K562 (cell line): Measurements from ENCODE around the gene C17orf50. TPM values are rescaled to one million over a fixed set of nuclear protein-coding genes. Genes with fewer than 3 reads are reported as not detected.

Source experiments
- ATAC-seq: fragments of 200-7000 bp; cut with Tn5 transposase; 3 replicates; pipeline ENCODE4 v1.9.1; 2020; ENCODE audit warnings: moderate library complexity
- BruUV-seq: library from RNA; stranded (reverse); fragments of 400-500 nt; replicated peaks from 2 replicates; lab custom pipeline; 2021; lab: Mats Ljungman, UMichigan
- CTCF ChIA-PET: fragments of 300-600 bp; formaldehyde crosslinking; extraction: SDS; loops from one replicate; lab custom pipeline; 2021; ENCODE audit warnings: low intra/inter-chr PET ratio; lab: Yijun Ruan, JAX
- POLR2A ChIA-PET: fragments of 300-600, 350-650 bp; sonication (Branson Sonifier 250); formaldehyde crosslinking; extraction: SDS; loops from one replicate; lab custom pipeline; 2021; ENCODE audit warnings: antibody characterized with exemption, inconsistent platforms; lab: Yijun Ruan, JAX
- DNase-seq, 4 experiments: peaks; one replicate each; pipeline versions ENCODE4 v3.0.0 to v3.0.0-alpha.2; 2011 to 2018; ENCODE audit warnings: low spot score in 3 of 4, mixed read lengths in 3 of 4; ENCODE audit errors: extremely low read depth in 1 of 4
- FAIRE-seq: peaks from 2 replicates; lab custom pipeline; 2011; peaks lifted over from hg19 to GRCh38; lab: Jason Lieb, UNC
- H2AFZ ChIP-seq: 2 replicates; pipeline ENCODE4 v1.6.0; 2011; ENCODE audit warnings: low read depth, low read length, control low read depth, inconsistent platforms
- H3K27ac ChIP-seq: fragments of 200-600 bp; 3 replicates; pipeline ENCODE4 v1.8.0; 2011; ENCODE audit warnings: low read depth, mild to moderate bottlenecking, control low read depth, inconsistent platforms, low read length, moderate library complexity, mixed read lengths; ENCODE audit errors: extremely low read depth
- H3K27me3 ChIP-seq, 2 experiments: fragments of 300-600 bp in 1 of 2; 2 replicates in 1 of 2; 3 replicates in 1 of 2; pipeline versions ENCODE4 v1.6.0 to v1.8.0; 2011; ENCODE audit warnings: inconsistent platforms in 2 of 2, low read length in 2 of 2, mild to moderate bottlenecking in 1 of 2, mixed read lengths in 1 of 2, moderate library complexity in 1 of 2; ENCODE audit not compliant: control insufficient read depth in 2 of 2, insufficient read depth in 2 of 2
- H3K36me3 ChIP-seq: fragments of 300-600 bp; 3 replicates; pipeline ENCODE4 v1.8.0; 2011; ENCODE audit warnings: mild to moderate bottlenecking, low read length, inconsistent platforms; ENCODE audit not compliant: control insufficient read depth, insufficient read depth
- H3K4me1 ChIP-seq, 2 experiments: fragments of 200-600 bp in 1 of 2; replicated peaks in 1 of 2; 2 replicates in 1 of 2; 3 replicates in 1 of 2; pipeline versions ENCODE4 v1.5.1 to v1.8.0; 2011; ENCODE audit warnings: inconsistent platforms in 2 of 2, low read length in 2 of 2, mild to moderate bottlenecking in 1 of 2, mixed read lengths in 1 of 2, moderate library complexity in 1 of 2; ENCODE audit not compliant: control insufficient read depth in 2 of 2, insufficient read depth in 2 of 2
- H3K4me2 ChIP-seq: 2 replicates; pipeline ENCODE4 v1.6.1; 2011; ENCODE audit warnings: low read length, control low read depth, inconsistent platforms, mixed read lengths; ENCODE audit not compliant: insufficient read depth
- H3K4me3 ChIP-seq: fragments of 200-600 bp; sonication (generic), shearing (Covaris generic); 2 replicates; pipeline ENCODE4 v1.5.1; 2016; ENCODE audit warnings: control low read depth, inconsistent platforms
- H3K79me2 ChIP-seq: fragments of 200-600 bp; 3 replicates; pipeline ENCODE4 v1.8.0; 2011; ENCODE audit warnings: low read length, inconsistent platforms; ENCODE audit not compliant: control insufficient read depth, insufficient read depth
- H3K9ac ChIP-seq, 2 experiments: 2 replicates each; pipeline versions ENCODE4 v1.6.0 to v1.6.1; 2011; ENCODE audit warnings: low read depth in 2 of 2, low read length in 2 of 2, control low read depth in 1 of 2, inconsistent platforms in 1 of 2, mild to moderate bottlenecking in 1 of 2, mixed read lengths in 1 of 2; ENCODE audit not compliant: insufficient read depth in 1 of 2
- H3K9me1 ChIP-seq: one replicate; pipeline ENCODE4 v1.6.0; 2011; ENCODE audit warnings: inconsistent platforms, mild to moderate bottlenecking, low read length, moderate library complexity; ENCODE audit not compliant: control insufficient read depth, insufficient read depth
- H3K9me3 ChIP-seq: replicated peaks from 2 replicates; pipeline ENCODE4 v1.5.1; 2011; ENCODE audit warnings: low read depth, low read length, inconsistent platforms; ENCODE audit not compliant: control insufficient read depth, insufficient read depth
- H4K20me1 ChIP-seq: replicated peaks from 2 replicates; pipeline ENCODE4 v1.6.1; 2011; ENCODE audit warnings: low read length, inconsistent platforms, mixed read lengths; ENCODE audit not compliant: control insufficient read depth, insufficient read depth
- BHLHE40 ChIP-seq: IDR thresholded peaks from 2 replicates; pipeline ENCODE4 v1.6.1; 2011; ENCODE audit warnings: low read length, improper control_type of control experiment
- JUN ChIP-seq, 2 experiments: sonication (generic) in 1 of 2; formaldehyde crosslinking in 1 of 2; IDR thresholded peaks; 2 replicates each; pipeline versions ENCODE4 v1.6.1 to v1.8.0; 2012 to 2022; ENCODE audit warnings: borderline replicate concordance in 2 of 2, mild to moderate bottlenecking in 2 of 2, improper control_type of control experiment in 1 of 2, low read depth in 1 of 2, low read length in 1 of 2, missing genetic modification reagents in 1 of 2
- NFE2 ChIP-seq: IDR thresholded peaks from 2 replicates; pipeline ENCODE4 v1.6.1; 2014; ENCODE audit warnings: antibody characterized with exemption, low read depth
- RAD51 ChIP-seq: fragments of 450-650 bp; IDR thresholded peaks from 2 replicates; pipeline ENCODE4 v1.7.1; 2016; ENCODE audit warnings: low read depth, mild to moderate bottlenecking, borderline replicate concordance
- SIN3B ChIP-seq: fragments of 450-650 bp; IDR thresholded peaks from 2 replicates; pipeline ENCODE4 v1.6.1; 2017; ENCODE audit warnings: low read depth, mild to moderate bottlenecking, moderate library complexity
- SMC3 ChIP-seq: conservative IDR thresholded peaks from 2 replicates; pipeline ENCODE4 v1.6.1; 2011; ENCODE audit warnings: low read depth, low read length, improper control_type of control experiment; ENCODE audit not compliant: insufficient read depth
- STAG1 ChIP-seq: sonication (generic); formaldehyde crosslinking; IDR thresholded peaks from 2 replicates; pipeline ENCODE4 v1.5.0; 2020; ENCODE audit warnings: missing genetic modification reagents, borderline replicate concordance
- ZBED1 ChIP-seq: IDR thresholded peaks from 2 replicates; pipeline ENCODE4 v1.6.1; 2014
- ZC3H4 ChIP-seq: sonication (generic); formaldehyde crosslinking; IDR thresholded peaks from 2 replicates; pipeline ENCODE4 v1.9.0; 2021; ENCODE audit warnings: missing genetic modification reagents, borderline replicate concordance
- ZNF175 ChIP-seq: fragments of 200-800 bp; sonication (Bioruptor generic); IDR thresholded peaks from 2 replicates; pipeline ENCODE4 v1.6.1; 2016; ENCODE audit warnings: low read depth, mild to moderate bottlenecking, missing genetic modification characterization, missing compliant biosample characterization
- WGBS: fragments of 100-300 bp; shearing (Covaris generic); methylation state at CpG from one replicate; pipeline ENCODE4 v1.1.6; 2016; ENCODE audit warnings: low coverage, mixed read lengths; ENCODE audit not compliant: insufficient coverage; ENCODE audit errors: missing lambda C conversion rate; 5-methylcytosine and 5-hydroxymethylcytosine counted together
- in situ Hi-C: fragments of 300-500 bp; cut with MboI; formaldehyde crosslinking; loops from 4 replicates; pipeline ENCODE4 v1.15.0; 2018; ENCODE audit warnings: inconsistent platforms, mixed read lengths
- intact Hi-C: fragments of 100-400 bp; cut with micrococcal nuclease; formaldehyde crosslinking; loops from 2 replicates; pipeline ENCODE4 v1.14.2; 2022
- polyA plus RNA-seq, 8 experiments: library from polyadenylated mRNA; depleted of rRNA in 4 of 8; stranded (reverse) in 5 of 8; unstranded in 3 of 8; fragments of >200 nt; fragmentation: Nextera tagmentation in 2 of 8; fragmentation: Illumina TruSeq in 1 of 8; extraction: Ambion mirVana in 2 of 8; extraction: Trizol in 1 of 8; gene quantifications; 2 replicates each; pipeline versions ENCODE4 v1.2.1 to v1.2.3, GENCODE V29; 2011 to 2014; ENCODE audit warnings: inconsistent platforms in 1 of 8, missing spikeins in 1 of 8
- total RNA-seq, 7 experiments: library from RNA; depleted of rRNA in 6 of 7; stranded (reverse); fragments of >200 nt in 6 of 7; fragmentation: Illumina TruSeq in 2 of 7; extraction: Trizol in 2 of 7; gene quantifications; 2 replicates each; pipeline versions ENCODE4 v1.2.1 to v1.2.3, GENCODE V29; 2011 to 2021; ENCODE audit warnings: low replicate concordance in 1 of 7
- TF ChIP-seq, protein P1 (sequence below): fragments of 450-650 bp; IDR thresholded peaks from 2 replicates; pipeline ENCODE4 v1.6.1; 2016; ENCODE audit warnings: mild to moderate bottlenecking
- TF ChIP-seq, protein P2 (sequence below): fragments of 450-650 bp; IDR thresholded peaks from 2 replicates; pipeline ENCODE4 v1.6.1; 2018; ENCODE audit not compliant: partially characterized antibody
- TF ChIP-seq, protein P3 (sequence below): IDR thresholded peaks from 2 replicates; pipeline ENCODE4 v1.6.1; 2016; ENCODE audit warnings: missing genetic modification characterization, missing compliant biosample characterization

C17orf50 gene
- total and polyA plus RNA-seq, 9 of the 15 experiments (the other 6 are each of a cell fraction or from before 2014, with no cell fraction given): not detected

DNA sequence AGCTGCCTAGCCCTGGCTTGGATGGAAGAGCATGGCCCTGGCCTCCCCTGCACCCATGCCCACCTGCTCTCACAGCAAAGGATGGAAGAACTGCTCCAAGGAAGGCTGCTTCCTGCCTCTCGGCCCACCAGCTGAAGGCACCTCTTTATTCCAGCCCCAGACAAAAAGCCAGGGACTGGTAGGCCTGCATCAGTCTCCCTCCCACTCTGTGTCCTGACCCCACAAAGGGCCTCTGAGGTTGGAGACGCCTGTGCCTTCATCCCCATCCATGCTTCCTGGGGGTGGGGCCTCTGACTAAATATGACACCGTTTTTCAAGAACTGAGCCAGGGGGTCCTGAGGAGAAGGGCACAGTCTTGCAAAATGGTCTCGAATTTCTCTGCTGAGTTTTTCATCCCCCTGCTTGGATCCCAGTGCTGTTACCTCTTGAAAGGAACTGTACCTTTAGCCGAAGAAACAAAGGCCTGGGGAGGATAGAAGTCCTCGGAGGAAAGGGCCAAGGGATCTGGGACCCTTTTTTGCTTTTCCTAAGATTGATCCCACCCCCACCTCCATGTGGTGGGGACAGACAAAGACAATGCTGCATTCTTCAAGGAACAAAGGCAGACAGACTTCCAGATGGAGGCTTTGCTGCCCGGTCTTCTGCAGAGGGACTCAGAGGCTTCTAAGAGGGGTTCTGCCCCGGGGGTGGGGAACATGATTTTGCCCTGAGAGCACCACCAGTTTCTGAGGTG lies 5.2 kb downstream of the C17orf50 start:
- Histone ChIP-seq H3K9me1 (peaks cover 3% of the 10 kb centered on the region), H2AFZ (no peak overlapping the region), H3K27ac (no peak overlapping the region), H4K20me1 (no peaks in the 10 kb centered on the region), H3K4me3 (no peak overlapping the region), H3K36me3 (no peaks in the 10 kb centered on the region), H3K9ac (no peak overlapping the region), H3K4me1 (peaks cover 0 to 22% of the 10 kb centered on the region in 2 experiments; a peak in 3 of 5 replicates), H3K4me2 (no peak overlapping the region), H3K9me3 (no peaks in the 10 kb centered on the region), H3K79me2 (no peaks in the 10 kb centered on the region), H3K27me3 (peaks cover 28 to 72% of the 10 kb centered on the region in 2 experiments; a peak in 4 of 5 replicates)
- DNase-seq: no peak
- FAIRE-seq: no peak
- no TSS peak for BruUV-seq
- WGBS: 4% methylated on average over 8 of the region's 8 CpGs
- in situ Hi-C loops (loop anchor here (5.0 kb wide), 1 partner anchor 41 kb away; the partner anchor contains the start of gene TAF15), intact Hi-C loops (loop anchor here (10.0 kb wide), 1 partner anchor 179 kb away; the partner anchor contains the start of gene LYZL6)
- TF ChIP-seq RAD51: no peak
- TF ChIP-seq, protein P1, sequence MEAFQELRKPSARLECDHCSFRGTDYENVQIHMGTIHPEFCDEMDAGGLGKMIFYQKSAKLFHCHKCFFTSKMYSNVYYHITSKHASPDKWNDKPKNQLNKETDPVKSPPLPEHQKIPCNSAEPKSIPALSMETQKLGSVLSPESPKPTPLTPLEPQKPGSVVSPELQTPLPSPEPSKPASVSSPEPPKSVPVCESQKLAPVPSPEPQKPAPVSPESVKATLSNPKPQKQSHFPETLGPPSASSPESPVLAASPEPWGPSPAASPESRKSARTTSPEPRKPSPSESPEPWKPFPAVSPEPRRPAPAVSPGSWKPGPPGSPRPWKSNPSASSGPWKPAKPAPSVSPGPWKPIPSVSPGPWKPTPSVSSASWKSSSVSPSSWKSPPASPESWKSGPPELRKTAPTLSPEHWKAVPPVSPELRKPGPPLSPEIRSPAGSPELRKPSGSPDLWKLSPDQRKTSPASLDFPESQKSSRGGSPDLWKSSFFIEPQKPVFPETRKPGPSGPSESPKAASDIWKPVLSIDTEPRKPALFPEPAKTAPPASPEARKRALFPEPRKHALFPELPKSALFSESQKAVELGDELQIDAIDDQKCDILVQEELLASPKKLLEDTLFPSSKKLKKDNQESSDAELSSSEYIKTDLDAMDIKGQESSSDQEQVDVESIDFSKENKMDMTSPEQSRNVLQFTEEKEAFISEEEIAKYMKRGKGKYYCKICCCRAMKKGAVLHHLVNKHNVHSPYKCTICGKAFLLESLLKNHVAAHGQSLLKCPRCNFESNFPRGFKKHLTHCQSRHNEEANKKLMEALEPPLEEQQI: no peak
- TF ChIP-seq SMC3: no peak
- no peak for TF ChIP-seq BHLHE40
- TF ChIP-seq, protein P2, sequence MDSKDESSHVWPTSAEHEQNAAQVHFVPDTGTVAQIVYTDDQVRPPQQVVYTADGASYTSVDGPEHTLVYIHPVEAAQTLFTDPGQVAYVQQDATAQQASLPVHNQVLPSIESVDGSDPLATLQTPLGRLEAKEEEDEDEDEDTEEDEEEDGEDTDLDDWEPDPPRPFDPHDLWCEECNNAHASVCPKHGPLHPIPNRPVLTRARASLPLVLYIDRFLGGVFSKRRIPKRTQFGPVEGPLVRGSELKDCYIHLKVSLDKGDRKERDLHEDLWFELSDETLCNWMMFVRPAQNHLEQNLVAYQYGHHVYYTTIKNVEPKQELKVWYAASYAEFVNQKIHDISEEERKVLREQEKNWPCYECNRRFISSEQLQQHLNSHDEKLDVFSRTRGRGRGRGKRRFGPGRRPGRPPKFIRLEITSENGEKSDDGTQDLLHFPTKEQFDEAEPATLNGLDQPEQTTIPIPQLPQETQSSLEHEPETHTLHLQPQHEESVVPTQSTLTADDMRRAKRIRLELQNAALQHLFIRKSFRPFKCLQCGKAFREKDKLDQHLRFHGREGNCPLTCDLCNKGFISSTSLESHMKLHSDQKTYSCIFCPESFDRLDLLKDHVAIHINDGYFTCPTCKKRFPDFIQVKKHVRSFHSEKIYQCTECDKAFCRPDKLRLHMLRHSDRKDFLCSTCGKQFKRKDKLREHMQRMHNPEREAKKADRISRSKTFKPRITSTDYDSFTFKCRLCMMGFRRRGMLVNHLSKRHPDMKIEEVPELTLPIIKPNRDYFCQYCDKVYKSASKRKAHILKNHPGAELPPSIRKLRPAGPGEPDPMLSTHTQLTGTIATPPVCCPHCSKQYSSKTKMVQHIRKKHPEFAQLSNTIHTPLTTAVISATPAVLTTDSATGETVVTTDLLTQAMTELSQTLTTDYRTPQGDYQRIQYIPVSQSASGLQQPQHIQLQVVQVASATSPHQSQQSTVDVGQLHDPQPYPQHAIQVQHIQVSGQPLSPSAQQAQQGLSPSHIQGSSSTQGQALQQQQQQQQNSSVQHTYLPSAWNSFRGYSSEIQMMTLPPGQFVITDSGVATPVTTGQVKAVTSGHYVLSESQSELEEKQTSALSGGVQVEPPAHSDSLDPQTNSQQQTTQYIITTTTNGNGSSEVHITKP: no peak
- TF ChIP-seq, protein P3, sequence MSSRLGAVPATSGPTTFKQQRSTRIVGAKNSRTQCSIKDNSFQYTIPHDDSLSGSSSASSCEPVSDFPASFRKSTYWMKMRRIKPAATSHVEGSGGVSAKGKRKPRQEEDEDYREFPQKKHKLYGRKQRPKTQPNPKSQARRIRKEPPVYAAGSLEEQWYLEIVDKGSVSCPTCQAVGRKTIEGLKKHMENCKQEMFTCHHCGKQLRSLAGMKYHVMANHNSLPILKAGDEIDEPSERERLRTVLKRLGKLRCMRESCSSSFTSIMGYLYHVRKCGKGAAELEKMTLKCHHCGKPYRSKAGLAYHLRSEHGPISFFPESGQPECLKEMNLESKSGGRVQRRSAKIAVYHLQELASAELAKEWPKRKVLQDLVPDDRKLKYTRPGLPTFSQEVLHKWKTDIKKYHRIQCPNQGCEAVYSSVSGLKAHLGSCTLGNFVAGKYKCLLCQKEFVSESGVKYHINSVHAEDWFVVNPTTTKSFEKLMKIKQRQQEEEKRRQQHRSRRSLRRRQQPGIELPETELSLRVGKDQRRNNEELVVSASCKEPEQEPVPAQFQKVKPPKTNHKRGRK (tag): no peak
- TF ChIP-seq ZNF175 (CRISPR knock-in tag): no peak
- no peak for TF ChIP-seq JUN (IDR thresholded peaks at IDR 0.05; ENCODE audit: borderline replicate concordance, low read depth, low read length)
- TF ChIP-seq JUN (CRISPR knock-in tag; IDR thresholded peaks at IDR 0.05; ENCODE audit: borderline replicate concordance): no peak
- no peak for TF ChIP-seq NFE2
- no peak for TF ChIP-seq ZBED1
- no peak for TF ChIP-seq SIN3B
- TF ChIP-seq STAG1 (CRISPR knock-in tag): no peak
- no peak for TF ChIP-seq ZC3H4
- ATAC-seq: no peak
- CTCF ChIA-PET: interaction anchor here (2.3 to 2.6 kb wide), 2 partner anchors 39 to 42 kb away, joined by 20 to 26 read pairs; partner anchors contain the start of gene TAF15
- POLR2A ChIA-PET: no interaction called here
